GM21367 (cell line): Measurements from ENCODE around the gene EXD3.

Experiments used
- ATAC-seq: cut with Tn5 transposase; IDR thresholded peaks from one replicate; pipeline ENCODE4 v1.9.1; 2021; ENCODE audit not compliant: unreplicated experiment

The EXD3 gene

DNA sequence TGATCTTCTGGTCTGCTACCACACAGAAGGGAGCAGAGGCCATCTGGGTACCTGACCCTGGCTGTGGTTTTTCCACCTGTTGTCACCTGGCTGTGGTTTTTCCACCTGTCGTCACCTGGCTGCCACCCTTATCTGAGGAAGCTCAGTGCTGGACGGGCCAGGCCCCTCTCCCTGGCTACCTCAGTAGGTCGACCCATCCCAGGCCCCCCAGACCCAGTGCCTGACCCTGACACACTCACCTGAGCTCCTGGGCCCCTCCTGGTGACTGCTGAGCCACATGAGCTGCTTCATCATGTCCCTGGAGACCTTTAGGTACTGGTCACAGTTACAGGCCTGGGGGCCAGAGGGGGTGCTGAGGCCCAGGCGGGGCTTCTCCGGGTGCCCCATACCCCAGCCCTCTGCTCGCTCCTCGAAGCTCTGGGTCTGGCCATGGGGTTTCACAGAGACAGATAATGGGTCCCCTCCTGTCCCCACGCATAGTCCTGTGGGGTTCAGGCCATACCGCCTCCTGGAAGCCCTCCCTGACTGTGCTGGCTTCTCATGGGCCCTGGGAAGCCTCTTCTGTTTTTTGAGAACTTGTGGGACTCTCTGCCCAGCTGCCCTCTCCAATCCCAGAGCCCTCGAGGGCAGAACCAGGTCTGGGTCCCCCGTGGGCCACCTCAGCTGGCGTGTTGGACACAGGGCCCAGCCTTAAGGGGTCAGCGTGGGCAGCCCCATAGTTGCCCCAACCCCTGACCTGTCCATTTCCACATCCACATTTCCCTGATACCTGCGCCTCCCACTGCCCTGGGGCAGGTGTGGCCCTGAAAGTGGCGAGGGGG, 113.4 kb downstream of the EXD3 start:
- no peak for ATAC-seq

DNA sequence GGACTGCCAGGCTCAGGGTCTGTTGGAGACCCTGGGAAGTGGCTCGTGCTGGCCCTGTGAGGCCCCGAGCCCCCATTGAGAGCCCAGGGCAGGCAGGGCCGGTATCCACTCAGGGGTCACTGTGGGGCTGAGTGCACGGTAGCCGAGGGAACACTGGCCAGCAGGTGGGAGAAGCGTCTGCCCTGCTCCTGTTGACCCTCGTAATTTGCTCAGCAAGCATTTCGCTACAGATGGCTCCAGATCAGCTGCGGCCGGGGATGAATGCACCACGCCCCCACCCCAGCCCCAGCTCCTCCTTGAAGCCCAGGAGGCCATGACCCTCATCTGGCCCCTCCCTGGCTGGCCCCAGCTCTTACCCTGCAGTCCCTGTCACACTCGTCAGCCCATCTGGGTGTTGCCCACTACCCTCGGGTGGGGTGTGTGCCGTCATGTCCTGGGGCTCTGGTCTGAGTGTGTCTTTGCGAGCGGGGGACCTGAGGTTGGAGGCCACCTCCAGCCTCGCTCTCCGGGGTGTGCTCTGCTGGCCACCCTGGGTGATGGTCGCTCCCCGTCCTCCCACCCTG, 114.8 kb downstream of the EXD3 start:
- no peak for ATAC-seq

DNA sequence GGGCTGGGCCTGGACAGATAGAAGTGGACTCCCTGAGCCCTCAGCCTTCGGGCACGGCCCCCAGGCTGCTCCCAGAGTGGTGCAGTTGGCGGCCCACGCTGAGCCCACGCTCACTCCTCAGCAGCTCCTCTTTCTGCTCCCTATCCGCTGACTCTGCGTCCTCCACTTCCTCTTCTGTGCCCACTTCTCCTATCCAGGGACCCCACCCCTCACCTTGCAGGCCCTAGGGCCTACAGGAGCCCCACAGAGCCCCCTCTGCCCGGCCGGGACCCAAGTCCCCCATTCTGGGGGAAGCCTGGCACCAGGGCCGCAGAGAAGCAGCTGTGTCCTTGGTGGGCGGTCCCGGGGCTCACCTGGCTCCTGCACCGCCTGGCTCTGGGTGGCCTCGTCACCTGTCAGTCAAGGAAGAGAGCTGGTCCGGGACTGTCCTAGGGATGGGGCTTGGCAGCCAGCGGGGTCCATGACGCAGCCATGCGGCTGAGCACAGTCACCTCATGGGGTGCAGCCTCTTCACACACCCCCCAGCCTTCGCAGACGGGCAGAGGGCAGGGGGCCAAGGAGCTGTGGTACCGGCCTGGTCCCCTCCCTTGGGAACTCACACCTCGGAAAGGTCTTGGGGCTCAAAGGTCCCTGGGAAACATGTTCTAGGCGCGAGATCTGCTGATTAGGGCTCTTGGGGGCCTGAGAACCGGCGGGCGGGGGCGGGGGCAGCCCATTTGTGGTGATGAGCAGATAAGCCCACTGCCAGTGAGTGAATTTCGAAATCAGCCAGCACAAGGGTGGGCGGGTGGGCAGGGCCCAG, 115.5 kb downstream of the EXD3 start:
- no peak for ATAC-seq

DNA sequence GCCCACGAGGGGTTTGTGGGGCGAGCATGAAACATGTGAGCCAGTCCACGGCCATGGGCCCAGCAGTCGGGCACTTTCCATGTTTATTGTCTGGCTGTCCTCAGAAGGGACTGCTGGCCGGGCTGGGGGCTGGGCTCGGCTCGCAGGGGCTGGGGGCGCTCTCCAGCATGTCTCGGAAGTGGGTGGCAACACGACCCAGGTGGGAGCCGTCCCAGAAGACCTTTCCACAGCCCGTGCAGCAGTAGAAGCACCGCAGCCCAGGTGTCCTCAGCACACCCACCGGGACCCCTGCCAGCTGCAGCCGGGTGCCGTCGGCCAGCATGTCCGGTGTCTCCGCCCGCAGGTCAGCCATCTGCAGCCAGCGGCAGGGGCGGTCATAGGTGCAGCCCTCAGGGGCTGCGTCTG, 116.1 kb downstream of the EXD3 start:
- no peak for ATAC-seq

DNA sequence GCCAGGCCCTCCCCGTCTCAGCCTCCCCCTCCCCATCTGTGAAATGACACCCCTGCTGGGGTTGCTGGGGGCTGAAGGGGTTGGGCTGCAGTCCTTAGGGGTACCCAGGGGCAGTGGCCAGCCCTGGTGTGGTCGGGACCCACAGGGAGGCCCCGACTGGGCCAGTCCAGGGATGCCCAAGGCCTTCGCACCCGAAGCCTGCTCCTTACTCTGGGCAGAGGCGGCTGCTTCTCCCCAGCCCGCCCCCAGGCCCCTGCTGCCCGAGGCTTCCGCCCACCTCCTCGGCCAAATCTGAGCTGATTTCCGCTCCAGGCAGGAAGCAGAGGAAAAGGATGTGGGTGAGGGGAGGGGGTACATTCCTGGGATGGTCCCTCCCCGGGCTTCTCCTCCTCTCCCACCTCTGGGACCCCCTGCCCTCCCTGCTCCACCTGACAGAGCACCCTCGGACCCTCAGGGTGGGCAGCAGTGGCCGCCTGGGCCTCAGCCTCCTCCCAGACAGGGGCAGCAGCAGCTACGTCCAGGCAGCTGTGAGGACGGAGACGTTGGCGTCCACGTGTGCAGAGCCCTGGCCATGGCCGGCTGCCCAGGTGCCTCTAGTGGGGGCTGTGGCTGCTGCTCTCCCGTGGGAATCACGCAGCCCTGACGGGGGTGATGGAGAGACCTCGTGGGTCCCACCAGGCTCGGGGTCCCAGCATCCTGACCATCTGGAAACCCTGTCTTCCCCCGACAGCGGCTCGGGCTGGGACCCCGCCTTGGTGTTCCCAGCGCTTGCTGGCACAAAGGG, 116.7 kb downstream of the EXD3 start:
- no peak for ATAC-seq

DNA sequence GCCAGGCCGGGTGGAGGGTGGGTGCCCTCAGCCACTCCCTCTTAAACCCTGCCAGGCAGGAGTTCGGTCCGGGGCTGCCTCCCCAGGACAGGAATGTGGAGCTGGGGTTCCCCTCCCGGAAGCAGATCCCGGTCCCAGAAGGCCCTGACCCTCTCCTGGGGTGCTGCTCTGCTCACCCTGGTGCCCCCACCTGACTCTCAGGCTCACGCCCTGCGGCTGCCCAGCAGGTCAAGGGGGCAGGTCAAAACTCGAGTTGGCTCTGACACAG, 117.2 kb downstream of the EXD3 start:
- ATAC-seq: no peak

DNA sequence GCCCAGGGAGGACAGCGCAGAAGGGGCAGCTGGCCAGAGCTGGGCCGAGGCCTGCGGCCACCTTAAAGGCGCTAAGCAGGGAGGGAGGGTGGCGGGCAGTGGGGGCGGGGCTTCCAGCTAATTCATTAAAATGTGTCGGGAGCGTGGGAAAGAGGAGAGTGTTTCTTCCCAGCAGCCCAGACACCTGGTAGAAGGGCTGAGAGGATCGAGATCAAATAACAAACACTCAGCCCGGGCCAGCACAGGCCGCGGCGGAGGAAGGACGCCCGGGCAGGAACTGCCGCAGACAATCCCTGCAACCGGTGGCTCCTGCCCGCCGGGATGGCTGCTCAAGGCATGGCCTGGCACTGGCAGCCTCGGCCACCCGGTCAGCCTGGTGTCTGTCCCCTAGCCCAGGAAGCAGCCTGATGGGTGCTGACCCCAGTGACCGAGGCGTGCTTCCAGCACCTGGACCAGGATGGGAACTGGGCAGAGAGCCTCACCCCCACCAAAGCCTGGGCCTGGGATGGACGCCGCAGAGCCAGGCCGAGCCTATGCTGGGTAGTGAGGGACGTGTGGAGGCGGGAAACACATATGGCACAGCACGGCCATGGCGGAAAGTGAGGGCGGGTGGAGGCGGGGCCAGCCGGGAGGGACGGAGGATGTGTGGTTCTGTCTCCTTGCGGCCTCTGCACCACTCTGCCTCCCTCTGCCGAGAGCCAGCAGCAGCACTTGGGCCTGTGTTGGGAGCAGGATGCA, 117.7 kb downstream of the EXD3 start:
- ATAC-seq: no peak

DNA sequence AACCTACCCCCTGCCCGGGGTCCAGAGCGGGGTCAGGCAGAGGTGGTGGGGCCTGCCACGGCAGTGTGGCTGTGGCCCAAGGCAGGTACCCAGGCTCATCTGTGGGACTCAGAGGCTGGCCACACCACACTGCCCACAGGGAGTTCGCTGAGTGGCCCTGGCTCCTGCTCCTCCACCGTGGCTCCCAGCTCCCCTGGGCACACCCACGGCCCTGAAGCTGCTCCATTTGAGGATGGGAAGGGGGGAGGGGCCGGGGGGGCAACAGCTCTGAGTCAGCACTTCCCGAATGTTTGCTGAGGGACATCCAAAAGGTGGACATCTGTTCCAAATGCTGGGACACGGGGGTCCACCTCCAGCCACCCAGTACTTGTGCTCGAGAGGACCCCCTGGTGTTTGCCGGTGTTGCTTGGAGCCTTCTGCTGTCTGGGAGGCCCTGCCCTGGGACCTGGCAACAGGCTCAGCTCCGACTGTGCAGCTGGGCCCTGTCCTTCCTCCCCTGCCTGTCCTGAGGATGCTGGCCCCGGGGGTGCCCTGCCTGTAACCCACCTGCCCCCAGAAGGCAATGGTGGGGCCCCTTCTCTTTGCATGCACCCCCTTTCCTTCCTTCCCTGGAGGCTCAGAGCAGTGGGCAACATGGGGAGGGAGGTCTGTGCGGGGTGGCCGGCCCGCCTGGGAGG, 118.4 kb downstream of the EXD3 start:
- ATAC-seq: no peak

DNA sequence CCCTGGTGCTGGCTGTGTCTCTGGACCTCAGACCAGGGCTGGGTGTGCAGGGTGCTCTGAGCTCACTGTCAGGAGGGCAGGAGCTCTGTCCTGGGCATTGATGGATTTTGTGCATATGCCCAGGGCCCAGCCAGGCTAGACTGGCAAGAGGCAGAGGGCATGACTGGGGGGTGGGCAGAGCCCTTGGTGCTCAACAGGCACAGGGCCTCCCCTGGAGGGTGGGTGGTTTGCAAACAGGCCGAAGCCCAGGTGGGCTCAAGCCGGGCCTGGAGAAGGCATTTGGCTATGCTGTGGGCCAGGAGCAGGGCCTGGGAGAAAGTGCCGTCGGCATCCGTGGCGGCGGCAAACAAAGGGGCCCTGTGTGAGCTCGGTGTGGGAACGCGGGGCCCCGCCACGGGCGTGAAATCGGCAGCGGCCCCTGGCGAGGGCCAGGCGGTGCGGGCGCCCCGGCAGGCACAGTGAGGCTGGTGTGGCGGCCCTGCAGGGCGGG, 119.0 kb downstream of the EXD3 start:
- no peak for ATAC-seq

DNA sequence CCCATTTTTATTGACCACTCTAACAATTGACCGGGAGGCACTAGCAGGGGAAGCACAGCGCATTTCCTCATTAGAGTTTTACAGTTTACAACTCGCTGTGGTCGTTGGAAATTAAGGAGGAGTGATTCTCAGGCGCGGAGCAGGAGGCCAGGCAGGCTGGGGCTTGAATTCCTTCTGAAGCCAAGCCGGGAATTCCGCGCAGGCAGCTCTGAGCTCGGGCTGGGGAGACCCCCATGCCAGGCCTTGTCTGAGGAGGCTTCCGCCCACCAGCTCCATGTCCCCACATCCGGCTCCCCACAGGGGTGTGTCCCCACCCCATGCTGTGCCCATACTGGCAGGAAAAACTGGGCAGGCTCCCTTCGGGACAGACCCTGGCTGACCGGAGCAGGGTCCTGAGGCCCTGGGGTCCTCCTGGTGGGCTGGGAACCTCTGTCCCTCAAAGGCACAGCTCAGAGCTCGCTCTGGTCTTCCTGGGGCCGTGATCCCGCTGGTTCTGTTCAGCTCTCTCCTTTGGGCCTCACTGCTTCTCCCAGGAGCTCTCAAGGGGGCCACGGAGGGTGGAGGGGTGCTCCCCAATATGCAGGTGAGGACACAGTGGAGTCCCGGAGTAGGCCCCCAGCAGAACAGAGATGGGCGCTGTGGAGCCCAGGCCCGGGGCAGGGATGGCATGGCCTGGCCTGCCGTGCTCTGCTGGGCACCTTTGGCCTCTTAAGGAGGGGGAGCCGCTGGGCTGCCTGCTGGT, 119.6 kb downstream of the EXD3 start:
- ATAC-seq: no peak

DNA sequence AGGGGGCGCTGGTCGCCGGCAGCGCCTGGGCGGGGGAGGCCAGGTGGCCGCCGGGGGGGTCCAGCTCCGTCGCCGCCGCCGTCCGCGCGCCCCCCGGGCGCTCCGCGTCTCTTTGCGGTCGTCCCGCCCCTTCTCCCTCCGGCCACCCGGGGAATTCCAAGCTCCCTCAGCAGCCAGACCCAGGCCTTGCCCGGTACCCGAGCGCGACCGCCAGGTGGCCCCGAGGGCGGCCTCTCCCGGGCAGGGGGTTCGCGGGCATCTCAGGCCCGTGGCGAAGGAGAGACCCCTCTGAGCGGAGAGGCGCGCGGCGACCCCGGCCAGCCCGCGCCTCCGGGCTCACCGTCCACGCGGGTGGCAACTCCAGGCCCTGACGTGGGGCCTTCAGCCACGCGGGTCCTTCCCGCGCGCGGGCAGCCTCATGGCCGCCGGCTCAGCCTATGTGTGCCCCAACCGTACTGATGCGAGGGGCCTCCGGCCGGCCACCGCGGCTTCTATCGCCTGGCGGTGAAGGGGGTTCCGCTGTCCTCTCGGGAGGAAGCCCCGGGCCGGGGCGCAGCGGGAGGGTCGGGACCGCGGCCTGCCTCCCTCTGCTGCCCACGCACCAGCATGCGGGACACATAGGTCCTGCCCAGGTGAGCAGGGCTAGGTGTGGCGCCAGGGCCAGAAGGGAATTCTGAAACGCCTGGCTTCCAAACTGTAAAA, 120.4 kb downstream of the EXD3 start:
- peak; percentile 37 for ATAC-seq

DNA sequence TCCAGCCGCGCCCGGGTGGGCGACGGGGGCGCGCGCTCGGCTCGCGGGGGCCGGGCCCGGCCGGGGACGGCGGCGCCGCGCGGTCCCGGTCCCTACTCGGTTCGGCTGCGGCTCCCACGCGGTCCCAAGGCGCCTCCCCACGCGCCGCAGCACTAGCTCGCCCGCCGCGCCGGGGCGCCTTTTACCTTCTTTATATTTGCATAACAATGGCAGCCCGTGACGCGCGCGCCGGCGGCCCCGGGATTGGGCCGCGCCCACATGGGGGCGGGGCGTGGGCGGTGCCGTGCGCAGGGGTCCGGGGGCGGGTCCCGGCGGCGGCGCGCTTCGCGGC, 120.9 kb downstream of the EXD3 start, which contains the start of gene NRARP:
TSS of gene NRARP (minus strand) at position 154 of the 331 bp plus-strand sequence. CDS start 343 bp downstream, outside the sequence.
- ATAC-seq: peak; percentile 49

DNA sequence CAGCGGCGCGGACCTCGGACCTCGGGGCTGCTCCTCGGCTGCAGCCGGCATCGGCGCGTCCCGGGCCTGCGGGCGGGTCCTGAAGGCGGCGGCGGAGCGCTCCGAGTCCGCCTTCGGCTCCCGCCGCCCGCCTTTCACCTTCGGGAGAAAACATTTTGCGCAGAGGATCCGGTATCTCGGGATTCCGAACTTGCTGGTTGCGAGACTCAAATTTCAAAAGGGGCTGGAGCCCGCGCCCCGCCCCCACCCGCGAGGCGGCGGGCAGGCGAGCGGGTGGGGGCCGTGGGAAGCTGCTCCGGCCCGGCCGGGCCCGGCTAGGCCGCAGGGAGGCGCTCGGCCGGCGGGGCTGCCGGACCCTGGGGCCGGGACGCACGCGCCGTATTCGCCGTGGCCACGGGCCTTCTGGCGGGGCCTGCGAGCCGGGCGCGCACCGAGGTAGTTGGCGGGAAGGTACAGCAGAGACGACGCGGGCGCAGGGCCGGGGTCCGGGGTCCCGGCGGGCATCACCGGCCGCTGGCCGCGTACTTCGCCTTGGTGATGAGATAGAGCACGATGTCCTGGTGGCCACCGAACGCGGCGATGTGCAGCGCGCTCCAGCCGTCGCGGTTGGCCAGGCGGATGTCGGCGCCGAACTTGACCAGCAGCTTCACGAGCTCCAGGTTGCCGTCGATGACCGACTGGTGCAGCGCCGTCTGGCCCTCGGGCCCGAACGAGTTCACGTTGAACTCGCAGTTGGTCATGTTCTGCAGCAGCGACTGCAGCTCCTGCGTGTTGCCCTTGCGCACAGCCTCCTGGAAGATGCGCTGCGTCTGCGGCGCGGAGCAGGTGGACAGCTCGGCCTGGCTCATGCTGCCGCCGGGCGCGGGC, 121.6 kb downstream of the EXD3 start:
- ATAC-seq: no peak

DNA sequence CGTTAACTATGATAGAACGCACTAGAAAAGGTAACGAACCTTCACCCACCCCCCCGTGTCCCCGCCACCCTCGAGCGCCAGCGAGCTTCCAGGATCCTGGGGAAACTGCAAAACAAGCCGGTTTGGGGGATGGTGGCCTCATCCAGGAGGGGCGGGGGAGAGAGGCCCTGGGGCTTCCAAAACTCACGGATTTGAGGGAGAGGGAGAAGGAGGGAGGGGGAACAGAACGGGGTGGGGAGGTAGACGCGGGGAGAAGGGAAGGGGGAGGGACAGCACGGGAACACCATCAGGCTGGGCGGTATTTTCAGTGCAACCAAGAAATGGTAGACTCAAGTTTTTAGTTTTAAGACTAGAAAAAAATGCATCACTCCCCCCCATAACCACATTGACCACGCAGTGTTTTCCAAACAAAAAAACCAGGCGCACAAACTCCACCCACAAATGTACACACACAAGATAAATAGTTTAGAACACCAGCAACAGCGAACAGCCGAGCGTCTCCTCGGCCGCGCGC, 122.3 kb downstream of the EXD3 start:
- ATAC-seq: no peak

DNA sequence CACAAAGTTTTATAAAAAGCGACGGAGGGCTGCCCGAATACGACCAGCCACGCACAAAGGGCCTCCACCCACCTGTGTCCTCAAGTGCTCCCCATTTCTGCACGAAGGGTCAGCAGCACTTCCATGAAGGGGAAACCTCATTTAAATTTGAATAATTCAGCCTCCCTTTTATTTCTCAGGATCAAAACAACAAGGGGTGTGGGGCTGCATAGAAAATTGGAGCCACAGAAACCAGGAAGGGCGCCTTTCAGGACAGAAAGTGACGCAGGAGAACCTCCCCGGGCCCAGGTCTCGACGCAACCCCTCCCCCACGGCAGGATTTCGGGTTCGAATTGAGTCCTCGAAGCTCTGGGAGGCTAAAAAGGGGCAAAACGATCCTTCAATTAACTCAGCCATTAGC, 123.0 kb downstream of the EXD3 start:
- no peak for ATAC-seq

DNA sequence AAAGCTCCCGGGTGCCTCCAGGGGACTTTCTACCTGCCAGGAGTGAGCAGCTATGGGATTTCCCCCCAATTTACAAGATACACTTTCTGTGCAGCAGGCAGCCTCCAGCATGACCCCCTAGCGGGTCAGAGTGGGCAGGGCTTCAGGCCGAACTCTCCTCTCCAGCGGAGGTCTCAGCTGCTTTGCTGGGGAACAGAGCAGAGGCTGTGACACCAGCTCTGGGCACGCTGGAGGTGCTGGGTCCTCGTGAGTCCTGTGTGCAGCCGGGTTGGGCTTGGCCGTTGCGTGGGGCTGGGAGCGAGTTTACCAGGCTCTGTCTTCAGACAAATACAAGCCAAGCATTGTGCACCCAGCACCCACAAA, 123.8 kb downstream of the EXD3 start:
- ATAC-seq: no peak

DNA sequence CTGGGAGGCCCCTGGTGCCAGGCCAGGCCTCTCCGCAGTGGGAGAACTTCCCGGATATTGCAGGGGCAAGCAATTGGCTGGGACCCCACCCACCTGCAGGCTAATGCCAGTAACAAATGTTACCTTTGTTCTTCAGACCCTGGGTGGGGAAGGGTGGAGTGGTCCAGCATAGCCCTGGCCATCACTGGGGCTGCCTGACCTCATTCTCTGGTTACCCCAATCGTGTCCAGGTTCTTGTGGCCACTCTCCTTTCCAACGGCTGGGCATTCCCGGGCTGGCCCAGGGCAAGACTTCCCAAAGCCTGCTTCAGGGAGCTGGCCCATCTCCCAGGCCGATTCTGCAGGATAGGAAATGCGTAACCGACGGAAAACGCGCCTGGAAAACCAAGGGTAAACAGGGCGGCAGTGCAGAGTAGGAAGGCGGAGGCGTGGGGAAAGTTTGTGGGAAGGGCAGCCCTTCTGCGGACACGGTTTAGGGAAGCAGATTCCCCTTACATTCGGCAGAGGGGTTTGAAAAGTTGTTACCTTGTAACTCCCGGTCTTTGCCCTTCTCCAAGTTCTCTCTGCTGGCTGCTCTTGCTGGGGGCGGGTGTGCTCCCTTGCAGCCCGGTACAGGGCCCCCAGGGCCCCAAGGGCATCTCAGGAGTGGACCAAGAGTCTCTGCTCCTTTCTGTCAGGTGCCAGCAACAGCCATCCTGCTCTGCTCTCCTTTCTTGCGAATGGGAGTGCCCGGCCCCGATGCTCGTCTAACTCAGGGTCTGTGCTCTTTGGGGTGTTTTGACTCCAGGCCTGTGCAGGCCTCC, 124.4 kb downstream of the EXD3 start:
- ATAC-seq: no peak
